Measurements from ENCODE around the gene GLI2. TPM values are rescaled to one million over a fixed set of nuclear protein-coding genes. Genes with fewer than 3 reads are reported as not detected.

GLI2 gene
- total RNA-seq, 1 donor from 2014 or later = 4.8 TPM

DNA sequence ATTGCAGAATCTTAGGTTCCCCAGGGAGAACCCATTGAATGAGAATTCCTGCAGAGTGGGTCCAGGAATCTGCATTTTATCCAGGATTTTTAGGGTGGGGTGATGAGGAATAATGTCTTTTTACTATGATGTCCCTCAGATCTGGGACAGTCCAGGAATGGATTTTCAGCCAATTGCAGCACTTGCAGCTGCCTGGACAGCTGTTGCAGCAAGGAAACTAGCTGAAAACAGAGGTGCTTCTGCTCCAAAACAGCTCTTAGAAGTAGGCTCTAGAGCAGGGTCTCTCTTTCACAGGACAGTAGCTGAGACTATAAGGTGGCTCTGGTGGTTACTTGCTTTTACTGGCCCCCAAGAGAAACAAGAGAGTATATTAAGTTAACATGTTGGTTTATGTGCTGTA is 9.1 kb downstream of the GLI2 start:
- TF ChIP-seq CTCF (IDR thresholded peaks at IDR 0.05; ENCODE audit: insufficient read depth, low read length, poor library complexity, severe bottlenecking) = no peak
- Histone ChIP-seq H3K4me3 (ENCODE audit: low read depth, low read length) (no peak overlapping the region), H3K27me3 (ENCODE audit: control insufficient read depth, insufficient read depth, low read length) (no peaks in the 10 kb centered on the region), H3K36me3 (ENCODE audit: control insufficient read depth, insufficient read depth, low read length) (no peaks in the 10 kb centered on the region)
- DNase-seq (ENCODE audit: low read depth) = no peak

DNA sequence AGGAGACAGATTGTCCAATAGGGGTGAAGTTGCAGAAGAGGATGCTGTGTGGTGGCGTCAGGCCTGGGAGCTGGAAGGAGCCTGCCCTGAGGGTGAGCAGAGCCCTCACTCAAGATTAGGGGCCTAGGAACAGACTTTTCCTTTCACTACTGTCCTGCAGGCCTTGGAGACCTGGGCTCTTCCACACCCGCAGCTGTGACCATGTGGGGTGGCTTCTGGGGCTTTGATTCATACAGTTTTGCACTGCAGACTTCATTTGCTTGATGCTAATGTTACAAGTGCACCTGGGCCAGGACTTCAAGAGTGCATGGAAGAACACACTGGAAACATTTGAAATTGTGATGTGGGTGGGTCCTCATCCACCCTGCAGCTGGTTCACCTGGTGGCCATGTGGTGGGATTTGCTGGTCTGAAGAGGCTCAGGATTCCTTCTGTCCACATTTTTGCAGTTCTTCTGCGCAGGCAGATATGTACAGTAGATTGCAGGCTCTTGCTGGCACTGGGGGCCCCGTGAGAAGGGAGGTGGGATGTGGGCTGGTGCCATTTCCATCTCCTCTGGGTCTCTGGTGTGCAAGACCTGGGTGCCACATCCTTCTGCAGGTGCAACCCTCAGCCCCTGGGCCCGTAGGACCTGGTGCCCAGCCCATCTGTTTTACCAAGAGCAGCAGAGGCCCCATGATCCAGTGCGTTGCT is 9.9 kb downstream of the GLI2 start:
- no peak overlapping the region for H3K4me3 ChIP-seq (ENCODE audit: low read depth, low read length)
- no peak for TF ChIP-seq CTCF (IDR thresholded peaks at IDR 0.05; ENCODE audit: insufficient read depth, low read length, poor library complexity, severe bottlenecking)
- no peak for DNase-seq (ENCODE audit: low read depth)
- H3K27me3 ChIP-seq (ENCODE audit: control insufficient read depth, insufficient read depth, low read length) = no peaks in the 10 kb centered on the region
- no peaks in the 10 kb centered on the region for H3K36me3 ChIP-seq (ENCODE audit: control insufficient read depth, insufficient read depth, low read length)

- no peak overlapping the region for H3K4me3 ChIP-seq (ENCODE audit: low read depth, low read length)
- H3K27me3 ChIP-seq (ENCODE audit: control insufficient read depth, insufficient read depth, low read length) = no peaks in the 10 kb centered on the region
- DNase-seq (ENCODE audit: low read depth) = no peak
- TF ChIP-seq CTCF (IDR thresholded peaks at IDR 0.05; ENCODE audit: insufficient read depth, low read length, poor library complexity, severe bottlenecking) = no peak
- H3K36me3 ChIP-seq (ENCODE audit: control insufficient read depth, insufficient read depth, low read length) = no peaks in the 10 kb centered on the region
Measured at GRCh38 chr2:120746144-120746543, 10.5 kb downstream of the GLI2 start.

GRCh38 chr2:120747281-120747680 is 11.6 kb downstream of the GLI2 start:
- no peaks in the 10 kb centered on the region for H3K36me3 ChIP-seq (ENCODE audit: control insufficient read depth, insufficient read depth, low read length)
- TF ChIP-seq CTCF (IDR thresholded peaks at IDR 0.05; ENCODE audit: insufficient read depth, low read length, poor library complexity, severe bottlenecking) = no peak
- H3K4me3 ChIP-seq (ENCODE audit: low read depth, low read length) = no peak overlapping the region
- no peak for DNase-seq (ENCODE audit: low read depth)
- no peaks in the 10 kb centered on the region for H3K27me3 ChIP-seq (ENCODE audit: control insufficient read depth, insufficient read depth, low read length)

- Histone ChIP-seq H3K27me3 (ENCODE audit: control insufficient read depth, insufficient read depth, low read length) (no peaks in the 10 kb centered on the region), H3K36me3 (ENCODE audit: control insufficient read depth, insufficient read depth, low read length) (no peaks in the 10 kb centered on the region), H3K4me3 (ENCODE audit: low read depth, low read length) (no peak overlapping the region)
- DNase-seq (ENCODE audit: low read depth) = no peak
- no peak for TF ChIP-seq CTCF (IDR thresholded peaks at IDR 0.05; ENCODE audit: insufficient read depth, low read length, poor library complexity, severe bottlenecking)
Measured at GRCh38 chr2:120747706-120748105, 12.0 kb downstream of the GLI2 start.

DNA sequence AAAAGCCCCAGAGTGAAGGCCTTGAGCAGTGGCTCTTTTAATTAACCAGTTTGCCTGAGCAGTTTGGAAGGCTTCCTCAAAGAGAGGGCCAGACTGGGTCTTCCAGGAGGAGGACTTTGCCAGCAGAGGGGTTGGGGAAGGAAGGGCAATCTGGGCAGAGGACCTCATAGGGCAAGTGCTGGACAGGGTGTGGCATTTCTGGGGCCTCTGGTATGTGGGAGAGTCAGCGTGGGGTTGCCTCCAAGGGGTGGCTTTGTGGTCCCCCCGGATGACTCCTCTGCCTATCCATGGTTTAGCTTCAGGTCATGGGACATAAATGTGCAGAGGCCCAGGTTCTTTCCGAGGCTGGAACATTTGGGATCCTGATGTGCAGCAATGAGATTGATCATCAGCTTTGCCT is 12.6 kb downstream of the GLI2 start:
- no peak for TF ChIP-seq CTCF (IDR thresholded peaks at IDR 0.05; ENCODE audit: insufficient read depth, low read length, poor library complexity, severe bottlenecking)
- H3K4me3 ChIP-seq (ENCODE audit: low read depth, low read length) = no peak overlapping the region
- no peaks in the 10 kb centered on the region for H3K36me3 ChIP-seq (ENCODE audit: control insufficient read depth, insufficient read depth, low read length)
- no peaks in the 10 kb centered on the region for H3K27me3 ChIP-seq (ENCODE audit: control insufficient read depth, insufficient read depth, low read length)
- no peak for DNase-seq (ENCODE audit: low read depth)
